GM19240 (cell line): ENCODE data around the gene NLRP5.

ENCODE experiments used
- DNase-seq: peaks from one replicate; pipeline ENCODE4 v3.0.0; 2011; ENCODE audit warnings: low spot score; ENCODE audit not compliant: insufficient read length

Gene NLRP5

DNA sequence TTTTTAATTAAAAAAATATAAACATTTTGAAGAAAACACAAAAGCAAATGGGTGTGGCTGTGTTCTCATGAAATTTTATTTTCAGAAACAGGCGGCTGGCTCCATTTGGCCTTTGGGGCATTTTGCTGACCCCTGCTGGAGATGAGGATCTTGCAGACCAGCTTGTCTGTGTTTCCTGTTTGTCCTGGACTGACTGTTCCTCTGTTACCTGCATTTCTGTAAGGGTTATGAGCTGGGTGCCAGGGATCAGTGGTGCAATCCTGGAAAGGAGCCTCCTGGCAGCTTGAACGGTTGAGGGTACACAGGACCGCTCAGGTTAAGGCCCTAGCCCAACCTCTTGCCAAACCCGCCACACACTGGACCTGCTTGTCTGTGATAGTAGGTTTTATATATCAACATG lies 84.6 kb downstream of the NLRP5 start:
- DNase-seq: no peak

DNA sequence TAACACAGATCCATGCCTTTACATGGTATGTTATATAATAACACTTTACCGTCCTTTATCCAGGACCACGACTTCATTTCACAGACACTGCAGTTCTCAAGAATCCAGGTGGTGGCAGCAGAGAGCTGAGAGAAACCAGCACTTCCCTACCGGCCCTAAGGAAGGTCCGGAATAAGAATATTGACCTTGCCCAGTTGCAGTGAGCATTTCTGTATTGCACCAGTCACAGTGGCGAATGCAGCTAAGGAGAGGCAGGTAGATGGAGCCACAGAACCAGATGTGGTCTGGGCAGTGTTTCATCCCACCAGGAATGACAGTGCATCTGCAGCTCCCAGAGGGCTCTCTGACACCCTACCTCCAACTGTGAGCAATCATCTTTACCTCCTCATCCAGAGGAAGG lies 89.9 kb downstream of the NLRP5 start:
- DNase-seq: no peak

DNA sequence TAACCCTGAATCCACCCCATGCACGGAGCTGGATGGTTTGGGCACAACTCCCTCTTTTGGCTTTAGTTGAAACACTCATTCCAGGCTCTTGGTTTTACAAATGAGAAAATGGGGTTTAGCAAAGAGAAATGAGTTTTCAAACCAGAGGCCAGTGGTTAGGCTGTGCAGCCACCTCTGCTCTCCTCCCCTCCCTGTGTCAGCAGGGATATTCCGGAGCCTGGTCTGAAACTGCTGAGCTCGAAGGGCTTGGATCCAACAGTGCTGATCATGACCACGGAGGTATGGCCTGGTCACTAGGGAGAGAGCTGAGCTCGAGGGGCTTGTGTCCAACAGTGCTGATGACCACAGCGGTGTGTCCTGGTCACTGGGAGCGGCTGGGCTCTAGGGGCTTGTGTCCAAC lies 93.0 kb downstream of the NLRP5 start:
- no peak for DNase-seq

DNA sequence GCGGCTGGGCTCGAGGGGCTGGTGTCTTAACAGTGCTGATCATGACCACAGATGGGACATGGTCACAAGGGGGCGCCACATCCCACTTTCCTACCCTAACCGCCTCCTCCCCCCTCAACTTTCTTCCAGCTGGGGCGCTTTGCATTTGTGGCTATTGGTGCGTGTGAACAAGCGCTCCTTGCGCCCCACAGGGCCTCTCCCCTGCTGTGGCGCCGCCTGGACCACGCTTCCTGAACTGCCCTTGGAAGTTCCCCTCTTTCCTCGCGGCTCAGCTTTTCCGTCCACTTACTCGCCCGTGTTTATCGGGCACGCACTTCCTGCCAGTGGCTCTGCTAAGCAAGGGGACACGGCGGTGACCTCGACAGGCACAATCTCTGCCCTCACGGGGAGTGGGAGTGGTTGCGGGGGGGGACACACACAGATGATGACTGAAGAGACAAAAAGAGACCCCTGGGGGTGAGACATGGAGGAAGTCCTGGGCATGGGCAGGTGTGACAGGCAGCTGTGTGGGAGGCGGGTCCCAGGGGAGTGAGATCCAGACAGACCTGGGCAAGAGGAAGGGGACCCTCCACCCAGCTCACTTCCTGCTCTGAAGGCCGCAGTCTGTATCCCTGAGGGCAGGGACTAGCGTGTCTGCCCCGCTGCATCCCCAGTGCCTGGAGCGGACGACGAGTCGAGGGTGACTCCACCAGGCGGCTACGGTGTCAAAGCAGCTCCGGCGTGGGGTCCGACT lies 94.3 kb downstream of the NLRP5 start:
- peak; percentile 83 for DNase-seq

DNA sequence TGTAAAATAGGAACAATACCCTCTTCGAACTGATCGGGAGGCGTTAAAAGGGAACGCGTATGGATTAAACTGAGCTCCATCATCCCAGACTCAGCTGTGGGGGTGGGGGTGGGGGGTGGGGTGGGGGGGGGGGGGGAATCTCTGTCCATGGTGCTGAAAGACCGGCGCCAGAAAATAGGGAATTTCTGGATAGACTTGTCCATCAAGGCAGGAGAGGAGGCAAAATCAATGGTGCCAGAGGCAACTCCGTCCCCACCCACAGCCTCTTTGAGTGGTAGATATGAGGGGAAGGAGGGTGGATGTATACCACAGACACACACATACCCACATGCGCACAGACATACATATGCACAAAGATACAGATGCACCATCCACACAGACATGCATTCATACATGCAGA lies 97.1 kb downstream of the NLRP5 start:
- no peak for DNase-seq

DNA sequence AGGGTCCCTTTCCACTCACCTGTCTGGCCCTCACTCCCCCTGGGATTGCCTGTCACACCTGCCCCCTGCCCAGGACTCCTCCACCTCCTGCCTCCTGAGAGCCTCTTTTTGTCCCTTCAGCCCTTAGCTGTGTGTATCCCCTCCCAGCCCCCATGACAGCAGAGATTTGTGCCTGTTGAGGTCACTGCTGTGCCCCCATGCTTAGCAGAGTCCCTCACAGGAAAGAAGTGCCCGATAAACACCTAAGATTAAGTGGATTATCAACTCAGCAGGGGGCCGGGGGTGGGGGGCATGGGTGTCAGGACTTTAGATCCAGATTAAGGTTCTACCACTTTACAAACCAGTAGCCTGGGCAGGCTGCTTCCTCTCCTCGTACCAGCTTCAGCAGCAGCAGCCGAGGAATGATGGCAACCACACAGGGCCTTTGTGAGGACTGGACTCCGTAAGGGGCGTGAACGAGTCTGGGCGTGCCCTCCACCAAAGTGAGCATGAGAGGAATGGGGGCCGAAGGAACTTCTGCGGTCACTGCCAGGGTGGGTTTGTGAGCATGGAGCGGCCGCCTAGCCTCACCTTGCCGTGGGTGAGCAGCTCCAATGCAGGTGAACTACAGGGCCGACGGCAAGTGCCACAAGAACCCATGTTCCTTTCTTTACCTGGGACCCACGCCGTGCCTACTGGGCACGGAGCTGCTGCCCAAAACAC lies 98.4 kb downstream of the NLRP5 start:
- no peak for DNase-seq

DNA sequence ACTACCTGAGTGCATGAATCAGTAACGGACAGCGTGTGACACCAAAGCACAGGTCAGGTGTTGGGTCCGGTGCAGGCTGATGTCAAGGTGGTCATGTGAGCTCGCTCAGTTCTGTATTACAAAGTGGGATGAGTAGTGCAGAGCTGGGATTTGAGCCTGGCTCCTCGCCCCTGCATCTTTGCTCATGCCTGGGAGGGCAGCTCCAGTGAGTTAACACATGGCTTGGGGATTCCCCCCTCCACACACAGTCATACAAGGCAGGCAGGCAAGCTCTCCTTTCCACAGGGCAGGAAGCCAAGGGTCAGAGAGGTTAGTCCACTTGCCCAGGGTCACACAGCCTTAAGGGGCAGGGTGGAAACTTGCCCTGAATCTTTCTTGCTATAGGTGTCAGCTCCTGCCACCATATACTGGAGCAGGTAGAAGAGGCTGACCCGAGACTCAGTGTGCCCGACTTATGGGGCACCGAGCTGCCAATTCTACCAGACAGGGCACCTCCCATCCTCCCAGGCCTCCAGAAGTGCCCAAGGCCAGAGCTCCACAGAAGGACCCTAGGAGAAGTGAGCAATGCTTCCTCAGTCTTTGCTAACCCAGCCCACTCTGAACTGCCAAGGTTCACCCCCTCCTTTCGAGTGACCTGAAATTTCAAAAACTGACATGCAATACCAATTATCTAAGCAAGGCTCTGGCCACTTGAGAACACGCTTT lies 99.1 kb downstream of the NLRP5 start:
- DNase-seq: no peak

DNA sequence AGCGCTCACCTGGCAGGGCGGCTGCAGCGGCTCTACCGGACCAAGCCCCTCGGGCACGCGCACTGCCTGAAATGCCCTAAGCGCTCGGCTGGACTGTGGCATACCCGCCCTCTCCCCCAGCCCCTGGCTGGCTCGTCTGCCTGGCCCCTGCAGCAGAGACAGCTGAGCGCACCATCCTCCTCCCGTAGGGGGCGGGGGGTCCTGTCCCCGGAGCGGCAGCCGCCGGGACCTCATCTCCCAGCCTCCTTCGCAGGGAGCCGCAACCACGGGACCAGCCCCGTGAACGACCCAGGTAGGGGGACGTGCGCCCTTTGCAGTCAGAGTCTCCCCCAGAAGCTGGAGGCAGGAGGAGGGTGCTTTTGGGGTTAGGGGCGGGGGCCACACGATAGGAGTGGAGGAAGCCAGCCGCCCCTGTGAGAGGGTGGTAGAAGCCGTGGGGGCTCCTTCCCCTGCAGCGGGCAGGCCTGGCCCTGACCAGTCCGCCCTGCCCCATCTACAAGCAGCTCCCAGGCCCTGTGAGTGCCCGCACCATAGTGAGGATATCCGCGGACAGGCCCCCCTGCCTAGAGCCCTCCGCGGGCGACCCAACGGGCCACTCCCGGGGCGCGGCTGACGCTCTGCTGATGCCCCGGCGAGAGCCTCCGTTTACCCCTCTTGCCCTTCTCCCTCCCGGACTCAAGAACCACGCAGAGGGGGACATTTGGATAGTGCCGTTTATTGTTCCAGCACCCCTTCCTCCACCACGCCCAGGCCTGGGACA lies 100.3 kb downstream of the NLRP5 start:
- DNase-seq: no peak

DNA sequence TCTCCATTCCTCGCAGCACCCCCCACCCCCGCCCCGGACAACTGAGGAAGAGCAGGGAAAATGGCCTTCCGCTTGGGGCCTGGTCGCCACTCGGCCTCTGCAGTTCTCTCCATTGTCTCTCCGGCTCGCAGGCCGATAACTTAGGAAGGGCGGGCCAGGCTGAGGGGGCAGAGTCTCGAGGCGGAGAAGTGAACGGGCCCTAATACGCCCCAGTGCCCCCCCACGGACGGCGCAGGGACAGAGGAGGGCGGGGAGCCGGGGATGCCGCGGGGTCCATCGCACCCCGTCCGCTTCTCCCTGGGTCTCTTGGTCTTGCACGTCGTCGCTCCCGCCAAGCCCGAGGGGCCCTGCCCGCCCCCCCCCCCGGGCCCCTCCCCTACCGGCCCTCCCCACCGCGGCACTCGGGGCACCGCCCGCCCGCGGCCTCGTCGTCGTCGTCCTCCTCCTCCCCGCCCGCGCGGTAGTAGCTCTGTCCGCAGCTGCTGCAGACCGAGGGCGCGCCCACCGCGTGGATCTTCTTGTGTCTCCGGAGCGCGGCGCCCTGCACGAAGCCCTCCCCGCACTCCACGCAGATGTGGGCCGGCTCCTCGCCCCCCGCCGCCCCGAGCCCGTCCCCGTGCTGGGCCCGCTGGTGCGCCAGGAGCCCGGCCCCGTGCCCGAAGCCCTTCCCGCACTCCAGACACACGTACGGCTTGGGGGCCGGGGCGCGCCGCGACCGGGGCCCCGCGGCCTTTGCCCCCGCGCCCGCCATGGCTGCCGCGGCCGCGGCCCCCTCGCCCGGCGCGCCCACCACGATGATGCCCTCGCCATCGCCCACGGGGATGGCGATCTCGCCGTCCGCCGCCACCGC lies 101.3 kb downstream of the NLRP5 start:
- DNase-seq: no peak

DNA sequence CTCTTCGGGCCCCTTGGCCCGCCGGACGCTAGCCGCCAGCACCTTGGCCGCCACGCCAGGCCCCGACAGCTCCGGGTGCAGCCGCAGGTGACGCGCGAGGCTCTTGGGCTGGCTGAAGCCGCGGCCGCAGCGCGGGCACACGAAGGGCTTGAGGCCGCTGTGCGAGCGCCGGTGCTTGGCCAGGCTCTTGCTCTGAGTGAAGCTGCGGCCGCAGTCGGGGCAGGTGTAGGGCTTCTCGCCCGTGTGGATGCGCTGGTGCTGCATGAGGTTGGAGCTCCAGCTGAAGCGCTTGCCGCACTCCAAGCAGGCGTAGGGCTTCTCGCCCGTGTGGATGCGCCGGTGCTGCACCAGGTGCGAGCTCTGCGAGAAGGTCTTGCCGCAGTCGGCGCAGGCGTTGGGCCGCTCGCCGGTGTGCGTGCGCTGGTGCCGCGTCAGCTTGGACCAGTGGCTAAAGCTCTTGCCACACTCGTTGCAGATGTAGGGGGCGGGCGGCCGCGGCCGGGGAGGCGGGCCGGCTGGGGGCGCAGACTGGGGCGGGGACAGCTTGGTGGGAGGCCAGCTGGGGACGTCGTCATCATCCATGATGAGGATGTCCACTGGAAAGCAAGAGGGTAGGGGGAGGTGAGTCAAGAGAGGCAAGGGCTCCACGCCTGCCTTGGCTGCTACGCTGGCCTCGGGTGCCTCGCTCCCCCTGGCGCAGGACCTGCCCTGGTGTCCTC lies 102.1 kb downstream of the NLRP5 start:
- no peak for DNase-seq

DNA sequence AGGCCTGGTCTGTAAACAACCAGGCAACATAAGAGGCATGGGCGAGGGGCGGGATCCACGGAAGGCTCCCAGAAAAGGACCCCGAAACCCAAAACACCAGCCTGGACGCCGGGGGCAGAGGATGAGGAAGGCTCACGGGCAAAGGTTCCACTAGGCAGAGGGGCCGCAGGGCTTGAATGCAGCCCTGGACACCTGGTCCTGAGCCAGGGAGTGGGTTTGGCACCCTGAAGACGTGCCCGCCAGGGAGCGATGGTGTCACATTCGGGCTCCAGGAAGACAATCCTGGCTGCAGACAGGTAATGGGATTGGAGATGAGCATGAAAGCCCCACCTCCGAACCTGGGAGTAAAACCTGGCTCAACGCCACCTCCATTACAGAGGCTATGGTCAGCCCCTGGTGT lies 102.8 kb downstream of the NLRP5 start:
- DNase-seq: no peak

DNA sequence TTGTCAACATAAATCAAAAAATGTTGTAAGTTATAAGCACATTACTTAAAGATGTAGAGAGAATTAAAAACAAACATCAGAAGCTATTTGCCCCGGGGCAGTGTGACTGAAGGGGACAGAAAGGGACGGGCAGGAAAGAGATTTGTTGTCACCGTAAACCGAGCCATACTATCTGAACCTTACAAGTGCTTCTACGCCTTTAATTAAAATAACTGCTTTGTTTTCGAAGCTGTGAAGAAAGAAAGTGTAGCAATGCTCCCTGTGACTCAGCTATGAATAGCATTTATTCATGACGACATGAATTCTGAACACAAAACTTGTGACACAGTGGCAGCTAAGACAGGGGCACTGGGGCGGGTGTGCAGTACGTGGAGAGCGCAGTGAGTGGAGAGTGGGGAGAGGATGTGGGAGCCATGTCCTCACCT lies 104.5 kb downstream of the NLRP5 start:
- no peak for DNase-seq

DNA sequence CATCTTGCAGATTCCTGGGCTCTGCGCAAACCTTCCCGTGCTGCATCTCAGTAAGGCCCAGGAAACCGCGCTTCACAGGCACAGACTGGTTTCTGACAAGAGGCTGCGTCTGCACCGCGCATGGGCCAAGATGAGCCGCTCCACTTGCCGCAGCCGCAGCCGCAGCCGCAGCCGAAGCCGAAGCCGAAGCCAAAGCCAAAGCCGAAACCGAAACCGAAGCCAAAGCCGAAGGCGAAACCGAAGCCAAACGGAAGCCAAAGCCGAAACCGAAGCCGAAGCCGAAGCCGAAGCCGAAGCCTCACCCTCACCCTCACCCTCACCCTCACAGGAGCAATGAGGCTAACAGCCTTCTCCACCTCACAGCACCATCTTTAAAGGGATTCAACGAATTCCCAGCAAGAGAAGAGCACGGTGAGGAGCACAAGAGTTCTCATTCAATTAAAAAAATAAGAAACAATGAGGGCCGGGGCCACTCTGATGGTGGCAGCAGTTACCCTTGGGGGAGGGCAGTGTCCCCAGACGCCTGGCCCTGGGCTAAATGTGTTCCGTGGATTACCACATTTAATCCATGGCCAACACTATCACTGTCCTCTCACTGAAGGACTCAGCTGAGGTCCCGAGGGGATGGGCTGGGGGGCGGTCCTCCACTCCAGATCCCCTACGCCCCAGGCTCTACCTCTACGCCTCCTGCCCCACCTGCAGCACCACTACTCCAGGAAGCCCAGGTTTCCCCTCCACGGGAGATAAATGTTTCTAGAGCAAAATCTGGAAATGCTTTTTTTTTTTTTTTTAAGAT lies 105.4 kb downstream of the NLRP5 start:
- no peak for DNase-seq

DNA sequence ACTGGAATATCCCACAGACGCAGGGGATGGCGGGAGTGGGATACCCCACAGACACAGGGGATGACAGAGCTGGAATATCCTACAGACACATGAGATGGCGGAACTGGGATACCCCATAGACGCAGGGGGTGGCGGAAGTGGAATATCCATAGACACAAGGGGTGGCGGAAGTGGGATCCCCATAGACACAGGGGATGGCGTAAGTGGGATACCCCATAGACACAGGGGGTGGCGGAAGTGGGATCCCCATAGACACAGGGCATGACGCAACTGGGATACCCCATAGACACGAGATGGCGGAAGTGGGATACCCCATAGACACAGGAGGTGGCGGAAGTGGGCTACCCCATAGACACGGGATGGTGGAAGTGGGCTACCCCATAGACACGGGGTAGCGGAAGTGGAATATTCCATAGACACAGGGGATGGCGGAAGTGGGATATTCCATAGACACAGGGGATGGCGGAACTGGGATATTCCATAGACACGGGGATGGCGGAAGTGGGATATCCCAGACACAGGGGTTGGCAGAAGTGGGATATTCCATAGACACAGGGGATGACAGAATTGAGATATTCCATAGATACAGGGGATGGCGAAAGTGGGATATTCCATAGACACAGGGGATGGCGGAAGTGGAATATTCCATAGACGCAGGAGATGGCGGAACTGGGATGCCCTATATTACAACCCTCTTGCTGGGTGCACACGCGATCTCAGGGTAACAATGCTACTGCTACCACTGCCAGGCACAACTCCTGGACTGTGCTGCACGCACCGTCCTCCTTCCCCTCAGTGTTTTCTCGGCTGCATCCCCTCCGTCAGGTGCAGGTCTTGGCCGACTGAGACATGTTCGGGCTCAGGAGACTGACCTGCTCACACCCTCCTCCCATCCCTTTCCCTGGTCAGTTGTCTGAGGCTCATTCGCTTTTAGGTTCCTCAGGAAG lies 106.4 kb downstream of the NLRP5 start:
- no peak for DNase-seq

DNA sequence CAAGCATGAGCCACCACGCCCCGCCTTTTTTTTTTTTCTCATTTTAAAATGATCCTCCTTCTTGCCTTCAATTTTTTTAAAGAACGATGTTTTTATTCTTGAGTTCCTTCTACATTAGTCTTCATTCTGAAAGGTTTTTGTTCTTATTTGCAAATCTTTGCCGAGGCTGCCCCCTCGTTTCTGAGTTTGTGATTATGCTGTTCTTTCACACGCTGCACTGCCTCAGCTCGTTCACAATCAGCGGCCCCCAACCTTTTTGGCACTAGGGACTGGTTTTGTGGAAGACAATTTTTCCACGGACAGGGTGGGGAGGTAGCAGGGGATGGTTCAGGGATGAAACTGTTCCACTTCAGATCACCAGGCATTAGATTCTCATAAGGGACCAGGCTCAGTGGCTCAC lies 107.9 kb downstream of the NLRP5 start:
- DNase-seq: no peak

DNA sequence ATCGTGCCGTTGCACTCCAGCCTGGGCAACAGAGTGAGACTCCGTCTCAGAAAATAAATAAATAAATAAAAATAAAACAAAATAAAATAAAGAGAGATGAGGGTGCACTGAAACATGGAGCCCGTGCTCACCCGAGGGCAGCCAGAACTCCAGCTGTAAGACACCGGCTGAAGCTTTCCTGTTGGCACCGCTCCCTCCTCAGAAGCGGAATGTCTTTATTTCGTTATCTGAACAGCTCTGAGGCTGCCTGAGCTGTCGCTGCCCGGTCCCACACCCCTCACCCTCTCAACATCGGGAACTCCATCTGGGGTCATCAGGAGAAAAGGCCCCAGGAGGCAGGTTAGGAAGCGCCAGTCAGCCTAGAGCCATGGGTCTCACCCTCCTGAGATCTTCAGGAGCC lies 110.1 kb downstream of the NLRP5 start:
- no peak for DNase-seq

DNA sequence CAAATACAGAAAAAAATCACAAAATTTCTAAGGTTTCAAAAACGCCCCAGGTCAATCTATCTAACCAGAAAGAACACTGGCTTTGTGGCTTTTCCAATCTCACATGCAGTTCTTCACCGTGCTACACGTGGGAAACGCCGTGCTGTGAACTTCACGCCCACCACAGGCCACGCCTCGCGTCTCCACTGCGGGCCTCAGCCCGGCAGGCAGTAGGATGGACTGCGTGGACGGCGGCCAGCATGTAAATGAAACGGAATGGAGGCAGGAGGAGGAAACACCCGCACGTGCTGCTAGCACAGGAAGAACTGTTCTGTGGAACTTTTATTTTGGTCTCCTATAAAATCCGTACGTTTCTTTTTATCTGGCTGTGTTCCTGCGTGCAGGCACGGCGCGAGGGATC lies 110.7 kb downstream of the NLRP5 start:
- no peak for DNase-seq

DNA sequence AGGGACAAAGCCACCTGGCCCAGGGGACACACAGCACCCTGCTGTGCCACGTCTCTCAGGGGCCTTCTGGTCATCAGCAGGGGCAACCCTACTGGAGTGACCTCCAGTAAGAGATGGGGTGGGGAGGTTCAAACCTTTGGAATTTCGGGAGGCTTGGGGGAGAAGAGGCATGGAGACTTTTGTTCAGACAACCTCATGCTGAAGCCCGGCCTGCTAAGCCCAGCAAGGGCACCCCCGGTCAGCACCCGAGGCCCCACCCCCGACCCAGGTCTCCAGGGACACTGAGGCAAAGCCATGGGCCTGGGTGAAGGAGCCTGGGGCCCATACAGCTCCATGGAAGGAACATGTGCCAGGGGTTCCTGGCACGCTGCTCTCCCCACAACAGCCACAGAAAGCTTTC lies 111.2 kb downstream of the NLRP5 start:
- DNase-seq: no peak
